Tibial nerve (tissue), 3 donors: ENCODE results near the gene C16orf95.

Source experiments
- CTCF ChIP-seq, 5 experiments: fragments of 200-600 bp in 3 of 5; fragments of 450-650 bp in 2 of 5; sonication (generic) in 3 of 5; IDR thresholded peaks; one replicate each; pipeline ENCODE4 v1.5.1; 2016 to 2019; ENCODE audit warnings: antibody characterized with exemption in 5 of 5, mild to moderate bottlenecking in 3 of 5, moderate library complexity in 2 of 5
- POLR2A ChIP-seq, 2 donors: fragments of 450-650 bp; IDR thresholded peaks; one replicate each; pipeline ENCODE4 v1.6.1; 2017; ENCODE audit warnings: antibody characterized with exemption in 2 of 2, mild to moderate bottlenecking in 2 of 2, moderate library complexity in 2 of 2

- TF ChIP-seq CTCF (IDR thresholded peaks at IDR 0.05) (no peak), POLR2A (IDR thresholded peaks at IDR 0.05) (no peak)
These were observed 19.8 kb downstream of the C16orf95 start for GRCh38 chr16:87297407-87297806.
